GM23338 (cell line): ENCODE measurements around the gene ATP8A2. TPM values are rescaled to one million over a fixed set of nuclear protein-coding genes. Genes with fewer than 3 reads are reported as not detected.

ENCODE experiments used
- ATAC-seq: fragments of 200-7000 bp; cut with Tn5 transposase; 3 replicates; pipeline ENCODE4 v1.9.1; 2020
- DNase-seq: peaks from one replicate; pipeline ENCODE4 v3.0.0-alpha.2; 2015; ENCODE audit warnings: low spot score
- H2AFZ ChIP-seq: fragments of 200-600 bp; sonication (generic); 2 replicates; pipeline ENCODE4 v1.8.0; 2016; ENCODE audit warnings: antibody characterized with exemption, mild to moderate bottlenecking, moderate library complexity
- H3F3A ChIP-seq: fragments of 200-600 bp; sonication (generic); replicated peaks from 2 replicates; pipeline ENCODE4 v1.8.0; 2017; ENCODE audit warnings: antibody characterized with exemption, mixed run types, low read depth
- H3K27ac ChIP-seq: fragments of 200-600 bp; sonication (generic); 2 replicates; pipeline ENCODE4 v1.6.1; 2016; ENCODE audit warnings: low read depth
- H3K27me3 ChIP-seq: fragments of 200-600 bp; sonication (generic); 2 replicates; pipeline ENCODE4 v1.8.0; 2016; ENCODE audit warnings: mild to moderate bottlenecking, mixed run types, moderate library complexity; ENCODE audit not compliant: insufficient read depth
- H3K36me3 ChIP-seq: fragments of 200-600 bp; sonication (generic); 2 replicates; pipeline ENCODE4 v1.8.0; 2016; ENCODE audit warnings: mild to moderate bottlenecking; ENCODE audit not compliant: insufficient read depth
- H3K4me1 ChIP-seq: fragments of 200-600 bp; sonication (generic); 2 replicates; pipeline ENCODE4 v1.8.0; 2016; ENCODE audit warnings: mild to moderate bottlenecking, moderate library complexity; ENCODE audit not compliant: insufficient read depth
- H3K4me2 ChIP-seq: fragments of 200-600 bp; sonication (generic); 2 replicates; pipeline ENCODE4 v1.7.1; 2017; ENCODE audit warnings: mixed run types
- H3K4me3 ChIP-seq: fragments of 200-600 bp; sonication (generic); 2 replicates; pipeline ENCODE4 v1.6.1; 2016; ENCODE audit warnings: mixed run types
- H3K79me2 ChIP-seq: fragments of 200-600 bp; sonication (generic); replicated peaks from 2 replicates; pipeline ENCODE4 v1.8.0; 2017; ENCODE audit warnings: mild to moderate bottlenecking; ENCODE audit not compliant: insufficient read depth
- H3K9me2 ChIP-seq: fragments of 200-600 bp; sonication (generic); 2 replicates; pipeline ENCODE4 v1.8.0; 2017; ENCODE audit not compliant: insufficient read depth
- H4K20me1 ChIP-seq: fragments of 200-600 bp; sonication (generic); replicated peaks from 2 replicates; pipeline ENCODE4 v1.8.0; 2017; ENCODE audit warnings: mild to moderate bottlenecking; ENCODE audit not compliant: insufficient read depth
- H3K27ac Mint-ChIP-seq: 2 replicates; pipeline ENCODE4 v1.8.0; 2020; ENCODE audit warnings: inconsistent platforms, mild to moderate bottlenecking, moderate library complexity, mixed read lengths
- H3K27me3 Mint-ChIP-seq: 3 replicates; pipeline ENCODE4 v1.8.0; 2022; ENCODE audit warnings: low read depth, mild to moderate bottlenecking, moderate library complexity, mixed read lengths, inconsistent platforms; ENCODE audit not compliant: insufficient read depth, poor library complexity
- H3K36me3 Mint-ChIP-seq: 3 replicates; pipeline ENCODE4 v1.8.0; 2021; ENCODE audit warnings: low read depth, mild to moderate bottlenecking, inconsistent platforms, moderate library complexity, mixed read lengths
- H3K4me1 Mint-ChIP-seq: 3 replicates; pipeline ENCODE4 v1.8.0; 2020; ENCODE audit warnings: mild to moderate bottlenecking, inconsistent platforms, mixed read lengths
- H3K4me3 Mint-ChIP-seq: 3 replicates; pipeline ENCODE4 v1.8.0; 2021; ENCODE audit warnings: moderate library complexity, mild to moderate bottlenecking, inconsistent platforms, mixed read lengths
- H3K9me3 Mint-ChIP-seq: 3 replicates; pipeline ENCODE4 v1.8.0; 2020; ENCODE audit warnings: moderate library complexity, mild to moderate bottlenecking, inconsistent platforms, mixed read lengths
- CREB1 ChIP-seq: fragments of 250-450 bp; sonication (Bioruptor Pico); IDR thresholded peaks from 2 replicates; pipeline ENCODE4 v1.5.0; 2020; ENCODE audit warnings: low read depth, mild to moderate bottlenecking, moderate library complexity
- EZH2phosphoT487 ChIP-seq: fragments of 200-600 bp; sonication (generic); IDR thresholded peaks from one replicate; pipeline ENCODE4 v1.8.1; 2018; ENCODE audit warnings: antibody characterized with exemption; ENCODE audit not compliant: unreplicated experiment
- POLR2AphosphoS5 ChIP-seq: IDR thresholded peaks from 2 replicates; pipeline ENCODE4 v1.6.1; 2016; ENCODE audit warnings: antibody characterized with exemption, low read depth
- STAT1 ChIP-seq: IDR thresholded peaks from one replicate; pipeline ENCODE4 v1.6.1; 2016; ENCODE audit warnings: antibody characterized with exemption; ENCODE audit not compliant: unreplicated experiment
- ZNF114 ChIP-seq: fragments of 250-450 bp; sonication (Bioruptor Pico); IDR thresholded peaks from 2 replicates; pipeline ENCODE4 v1.5.0; 2020; ENCODE audit warnings: mild to moderate bottlenecking, moderate library complexity
- polyA plus RNA-seq: library from polyadenylated mRNA; unstranded; fragments of >200 nt; fragmentation: Nextera tagmentation; extraction: Ambion mirVana; gene quantifications from 2 replicates; pipeline ENCODE4 v1.2.1, GENCODE V29; 2016
- total RNA-seq: library from RNA; depleted of rRNA; stranded (reverse); fragments of >200 nt; shearing (Covaris generic); gene quantifications from 2 replicates; pipeline ENCODE4 v1.2.3, GENCODE V29; 2014
- TF ChIP-seq, protein P1 (sequence below): fragments of 250-450 bp; sonication (Bioruptor Pico); IDR thresholded peaks from 2 replicates; pipeline ENCODE4 v1.5.0; 2020; ENCODE audit warnings: mild to moderate bottlenecking, moderate library complexity
- TF ChIP-seq, protein P2 (sequence below): IDR thresholded peaks from 2 replicates; pipeline ENCODE4 v1.6.1; 2016; ENCODE audit warnings: antibody characterized with exemption

The ATP8A2 gene
- total and polyA plus RNA-seq, 2 experiments from 2014 or later: 5.7 to 8.8 TPM

DNA sequence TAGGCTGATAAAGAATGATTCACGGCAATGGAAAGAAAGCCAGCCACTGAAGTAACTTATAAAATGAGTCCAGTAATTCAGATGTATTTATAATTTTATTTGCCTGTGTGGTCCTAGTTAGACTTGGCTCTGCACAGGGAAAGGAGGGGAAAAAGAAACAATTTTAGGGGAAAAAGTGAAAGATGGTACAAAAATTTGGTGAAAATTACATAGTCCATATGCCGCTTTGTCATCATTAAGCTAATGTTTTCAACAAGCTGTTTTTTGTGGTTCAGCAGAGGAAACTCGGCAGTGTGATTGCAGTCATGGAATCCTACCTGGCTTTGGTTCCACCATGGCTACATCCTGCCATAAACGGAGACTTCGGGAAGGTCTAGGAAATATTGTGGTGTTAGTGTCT lies 301.9 kb downstream of the ATP8A2 start (continued):
- TF ChIP-seq, protein P1, sequence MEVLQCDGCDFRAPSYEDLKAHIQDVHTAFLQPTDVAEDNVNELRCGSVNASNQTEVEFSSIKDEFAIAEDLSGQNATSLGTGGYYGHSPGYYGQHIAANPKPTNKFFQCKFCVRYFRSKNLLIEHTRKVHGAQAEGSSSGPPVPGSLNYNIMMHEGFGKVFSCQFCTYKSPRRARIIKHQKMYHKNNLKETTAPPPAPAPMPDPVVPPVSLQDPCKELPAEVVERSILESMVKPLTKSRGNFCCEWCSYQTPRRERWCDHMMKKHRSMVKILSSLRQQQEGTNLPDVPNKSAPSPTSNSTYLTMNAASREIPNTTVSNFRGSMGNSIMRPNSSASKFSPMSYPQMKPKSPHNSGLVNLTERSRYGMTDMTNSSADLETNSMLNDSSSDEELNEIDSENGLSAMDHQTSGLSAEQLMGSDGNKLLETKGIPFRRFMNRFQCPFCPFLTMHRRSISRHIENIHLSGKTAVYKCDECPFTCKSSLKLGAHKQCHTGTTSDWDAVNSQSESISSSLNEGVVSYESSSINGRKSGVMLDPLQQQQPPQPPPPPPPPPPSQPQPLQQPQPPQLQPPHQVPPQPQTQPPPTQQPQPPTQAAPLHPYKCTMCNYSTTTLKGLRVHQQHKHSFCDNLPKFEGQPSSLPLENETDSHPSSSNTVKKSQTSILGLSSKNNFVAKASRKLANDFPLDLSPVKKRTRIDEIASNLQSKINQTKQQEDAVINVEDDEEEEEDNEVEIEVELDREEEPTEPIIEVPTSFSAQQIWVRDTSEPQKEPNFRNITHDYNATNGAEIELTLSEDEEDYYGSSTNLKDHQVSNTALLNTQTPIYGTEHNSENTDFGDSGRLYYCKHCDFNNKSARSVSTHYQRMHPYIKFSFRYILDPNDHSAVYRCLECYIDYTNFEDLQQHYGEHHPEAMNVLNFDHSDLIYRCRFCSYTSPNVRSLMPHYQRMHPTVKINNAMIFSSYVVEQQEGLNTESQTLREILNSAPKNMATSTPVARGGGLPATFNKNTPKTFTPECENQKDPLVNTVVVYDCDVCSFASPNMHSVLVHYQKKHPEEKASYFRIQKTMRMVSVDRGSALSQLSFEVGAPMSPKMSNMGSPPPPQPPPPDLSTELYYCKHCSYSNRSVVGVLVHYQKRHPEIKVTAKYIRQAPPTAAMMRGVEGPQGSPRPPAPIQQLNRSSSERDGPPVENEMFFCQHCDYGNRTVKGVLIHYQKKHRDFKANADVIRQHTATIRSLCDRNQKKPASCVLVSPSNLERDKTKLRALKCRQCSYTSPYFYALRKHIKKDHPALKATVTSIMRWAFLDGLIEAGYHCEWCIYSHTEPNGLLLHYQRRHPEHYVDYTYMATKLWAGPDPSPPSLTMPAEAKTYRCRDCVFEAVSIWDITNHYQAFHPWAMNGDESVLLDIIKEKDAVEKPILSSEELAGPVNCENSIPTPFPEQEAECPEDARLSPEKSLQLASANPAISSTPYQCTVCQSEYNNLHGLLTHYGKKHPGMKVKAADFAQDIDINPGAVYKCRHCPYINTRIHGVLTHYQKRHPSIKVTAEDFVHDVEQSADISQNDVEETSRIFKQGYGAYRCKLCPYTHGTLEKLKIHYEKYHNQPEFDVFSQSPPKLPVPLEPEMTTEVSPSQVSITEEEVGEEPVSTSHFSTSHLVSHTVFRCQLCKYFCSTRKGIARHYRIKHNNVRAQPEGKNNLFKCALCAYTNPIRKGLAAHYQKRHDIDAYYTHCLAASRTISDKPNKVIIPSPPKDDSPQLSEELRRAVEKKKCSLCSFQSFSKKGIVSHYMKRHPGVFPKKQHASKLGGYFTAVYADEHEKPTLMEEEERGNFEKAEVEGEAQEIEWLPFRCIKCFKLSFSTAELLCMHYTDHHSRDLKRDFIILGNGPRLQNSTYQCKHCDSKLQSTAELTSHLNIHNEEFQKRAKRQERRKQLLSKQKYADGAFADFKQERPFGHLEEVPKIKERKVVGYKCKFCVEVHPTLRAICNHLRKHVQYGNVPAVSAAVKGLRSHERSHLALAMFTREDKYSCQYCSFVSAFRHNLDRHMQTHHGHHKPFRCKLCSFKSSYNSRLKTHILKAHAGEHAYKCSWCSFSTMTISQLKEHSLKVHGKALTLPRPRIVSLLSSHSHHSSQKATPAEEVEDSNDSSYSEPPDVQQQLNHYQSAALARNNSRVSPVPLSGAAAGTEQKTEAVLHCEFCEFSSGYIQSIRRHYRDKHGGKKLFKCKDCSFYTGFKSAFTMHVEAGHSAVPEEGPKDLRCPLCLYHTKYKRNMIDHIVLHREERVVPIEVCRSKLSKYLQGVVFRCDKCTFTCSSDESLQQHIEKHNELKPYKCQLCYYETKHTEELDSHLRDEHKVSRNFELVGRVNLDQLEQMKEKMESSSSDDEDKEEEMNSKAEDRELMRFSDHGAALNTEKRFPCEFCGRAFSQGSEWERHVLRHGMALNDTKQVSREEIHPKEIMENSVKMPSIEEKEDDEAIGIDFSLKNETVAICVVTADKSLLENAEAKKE (CRISPR knock-in tag): no peak
- no peak for TF ChIP-seq POLR2AphosphoS5

DNA sequence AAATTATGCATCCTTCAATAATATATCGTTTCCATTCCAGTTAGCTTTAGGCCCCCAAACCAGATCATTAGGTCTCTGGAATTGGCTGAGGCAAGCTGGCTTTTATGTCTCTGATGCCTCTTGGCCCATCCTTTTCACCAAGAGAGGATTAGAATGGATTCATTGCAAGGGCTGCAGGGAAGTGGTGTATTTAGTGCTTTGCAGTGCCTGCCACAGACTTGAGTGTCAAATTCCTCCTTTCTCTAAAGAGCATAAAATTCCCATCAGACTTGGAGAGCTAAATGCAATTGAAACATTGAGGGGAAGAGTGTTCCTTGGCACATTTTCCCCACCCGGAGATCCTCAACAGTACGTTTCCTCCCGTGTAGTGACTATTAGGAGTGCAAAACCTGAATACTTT lies 302.6 kb downstream of the ATP8A2 start:
- peaks cover 20% of the 10 kb centered on the region for H3K27me3 ChIP-seq
- H3K36me3 ChIP-seq: no peaks in the 10 kb centered on the region
- Mint-ChIP-seq H3K4me3 (no peak overlapping the region), H3K4me1 (peaks cover 32% of the 10 kb centered on the region), H3K36me3 (peaks cover 3% of the 10 kb centered on the region; the same call in 1 of the 3 replicates), H3K27ac (no peak overlapping the region), H3K27me3 (peaks cover 19% of the 10 kb centered on the region), H3K9me3 (peaks cover 3% of the 10 kb centered on the region; the same call in 2 of the 3 replicates)
- H4K20me1 ChIP-seq: no peaks in the 10 kb centered on the region
- TF ChIP-seq, protein P2, sequence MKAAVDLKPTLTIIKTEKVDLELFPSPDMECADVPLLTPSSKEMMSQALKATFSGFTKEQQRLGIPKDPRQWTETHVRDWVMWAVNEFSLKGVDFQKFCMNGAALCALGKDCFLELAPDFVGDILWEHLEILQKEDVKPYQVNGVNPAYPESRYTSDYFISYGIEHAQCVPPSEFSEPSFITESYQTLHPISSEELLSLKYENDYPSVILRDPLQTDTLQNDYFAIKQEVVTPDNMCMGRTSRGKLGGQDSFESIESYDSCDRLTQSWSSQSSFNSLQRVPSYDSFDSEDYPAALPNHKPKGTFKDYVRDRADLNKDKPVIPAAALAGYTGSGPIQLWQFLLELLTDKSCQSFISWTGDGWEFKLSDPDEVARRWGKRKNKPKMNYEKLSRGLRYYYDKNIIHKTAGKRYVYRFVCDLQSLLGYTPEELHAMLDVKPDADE: no peak
- TF ChIP-seq EZH2phosphoT487 (no peak), STAT1 (no peak), POLR2AphosphoS5 (no peak), ZNF114 (no peak), CREB1 (CRISPR knock-in tag) (no peak)
- no peak overlapping the region for H2AFZ ChIP-seq
- no peak overlapping the region for H3K4me3 ChIP-seq
- no peak overlapping the region for H3K27ac ChIP-seq
- H3K4me2 ChIP-seq: no peak overlapping the region
- no peak for DNase-seq
- no peaks in the 10 kb centered on the region for H3K79me2 ChIP-seq
- peaks cover 13% of the 10 kb centered on the region for H3K4me1 ChIP-seq
- no peak for ATAC-seq
- no peaks in the 10 kb centered on the region for H3K9me2 ChIP-seq
- no peaks in the 10 kb centered on the region for H3F3A ChIP-seq
